Peyer's patch (tissue), 4 donors: ENCODE results near the gene SCRN3. TPM values are rescaled to one million over a fixed set of nuclear protein-coding genes. Genes with fewer than 3 reads are reported as not detected.

Source experiments
- DNase-seq, 3 donors: peaks; one replicate each; pipeline ENCODE4 v3.0.0-alpha.2; 2017 to 2019
- H3K27ac ChIP-seq, 4 donors: fragments of 200-600 bp; sonication (generic); one replicate each; pipeline ENCODE4 v1.5.1; 2016 to 2019
- H3K27me3 ChIP-seq, 2 donors: fragments of 200-600 bp; sonication (generic); one replicate each; pipeline ENCODE4 v1.5.1; 2019
- H3K36me3 ChIP-seq, 3 donors: fragments of 200-600 bp; sonication (generic); one replicate each; pipeline ENCODE4 v1.5.1; 2016 to 2019
- H3K4me1 ChIP-seq, 4 donors: fragments of 200-600 bp; sonication (generic); one replicate each; pipeline ENCODE4 v1.5.1; 2016 to 2019
- H3K4me3 ChIP-seq, 4 donors: fragments of 200-600 bp; sonication (generic); 1 replicate in 3 of 4; 2 replicates in 1 of 4; pipeline ENCODE4 v1.5.1; 2016 to 2019; ENCODE audit warnings: mild to moderate bottlenecking in 1 of 4
- H3K9me3 ChIP-seq, 4 donors: fragments of 200-600 bp; sonication (generic); one replicate each; pipeline ENCODE4 v1.5.1; 2016 to 2019; ENCODE audit warnings: mild to moderate bottlenecking in 1 of 4
- CTCF ChIP-seq, 6 experiments: fragments of 450-650 bp in 4 of 6; fragments of 200-600 bp in 2 of 6; sonication (generic) in 1 of 6; IDR thresholded peaks; one replicate each; pipeline ENCODE4 v1.5.1; 2017 to 2019; ENCODE audit warnings: antibody characterized with exemption in 6 of 6, mild to moderate bottlenecking in 3 of 6, moderate library complexity in 1 of 6
- POLR2A ChIP-seq, 2 donors: fragments of 450-650 bp; IDR thresholded peaks; one replicate each; pipeline ENCODE4 v1.5.1; 2017; ENCODE audit warnings: antibody characterized with exemption in 2 of 2, mild to moderate bottlenecking in 2 of 2, moderate library complexity in 2 of 2
- total RNA-seq, 4 donors: library from RNA; depleted of rRNA; stranded (reverse); fragments of >200 nt; gene quantifications; one replicate each; pipeline ENCODE4 v1.1.0, GENCODE V29; 2016

SCRN3 gene
- total RNA-seq, 4 donors from 2014 or later: 26.4 to 40.9 (median 29.8) TPM

DNA sequence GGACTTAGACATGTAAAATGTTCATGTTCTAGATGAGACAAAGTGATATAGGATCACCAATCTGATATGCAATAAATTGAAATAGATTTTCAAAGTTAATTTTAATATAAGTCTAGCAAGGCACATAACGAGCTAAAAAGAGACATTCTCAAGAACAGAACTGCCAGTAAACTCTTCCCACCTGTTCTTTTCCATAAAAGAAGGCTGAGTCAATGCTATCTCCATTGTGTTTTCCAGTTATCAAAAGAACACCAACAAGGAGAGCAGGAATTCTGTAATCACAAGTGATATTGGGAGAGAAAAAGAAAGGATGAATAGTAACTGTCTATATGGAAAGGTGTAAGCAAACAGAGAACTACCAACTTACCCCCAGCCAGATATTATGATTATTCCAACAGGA lies 65.7 kb downstream of the SCRN3 start:
- Histone ChIP-seq H3K4me1 (no peaks in the 10 kb centered on the region), H3K4me3 (no peak overlapping the region), H3K27me3 (no peaks in the 10 kb centered on the region), H3K36me3 (peaks cover 0 to 4% (median 0%) of the 10 kb centered on the region in 3 donors), H3K9me3 (no peaks in the 10 kb centered on the region), H3K27ac (no peak overlapping the region)
- DNase-seq: no peak
- no peak for TF ChIP-seq CTCF (IDR thresholded peaks at IDR 0.05)
- TF ChIP-seq POLR2A (IDR thresholded peaks at IDR 0.05): no peak

DNA sequence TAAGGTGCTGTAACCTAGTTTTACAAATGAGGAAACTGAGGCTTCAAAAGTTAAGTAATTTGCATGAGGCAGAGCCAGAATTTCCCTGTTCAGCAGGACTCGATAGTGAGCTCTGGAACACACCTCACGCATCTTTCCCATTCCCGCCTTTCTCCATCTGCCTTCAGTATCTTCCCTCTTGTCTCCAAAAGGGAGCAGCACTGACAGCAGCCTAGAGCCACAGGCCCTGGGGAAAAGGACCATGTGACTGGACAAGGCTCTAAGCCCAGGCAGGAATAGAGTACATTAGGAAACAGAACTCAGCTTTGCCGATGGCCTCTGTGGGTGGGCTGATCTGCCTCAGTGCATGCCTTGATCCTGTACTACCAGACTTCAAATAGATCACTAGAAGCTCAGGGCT lies 69.8 kb downstream of the SCRN3 start:
- Histone ChIP-seq H3K27me3 (no peaks in the 10 kb centered on the region), H3K4me3 (no peak overlapping the region), H3K9me3 (no peaks in the 10 kb centered on the region), H3K36me3 (no peaks in the 10 kb centered on the region), H3K4me1 (no peaks in the 10 kb centered on the region), H3K27ac (no peak overlapping the region)
- TF ChIP-seq POLR2A (IDR thresholded peaks at IDR 0.05): no peak
- TF ChIP-seq CTCF (IDR thresholded peaks at IDR 0.05): no peak
- DNase-seq: no peak

DNA sequence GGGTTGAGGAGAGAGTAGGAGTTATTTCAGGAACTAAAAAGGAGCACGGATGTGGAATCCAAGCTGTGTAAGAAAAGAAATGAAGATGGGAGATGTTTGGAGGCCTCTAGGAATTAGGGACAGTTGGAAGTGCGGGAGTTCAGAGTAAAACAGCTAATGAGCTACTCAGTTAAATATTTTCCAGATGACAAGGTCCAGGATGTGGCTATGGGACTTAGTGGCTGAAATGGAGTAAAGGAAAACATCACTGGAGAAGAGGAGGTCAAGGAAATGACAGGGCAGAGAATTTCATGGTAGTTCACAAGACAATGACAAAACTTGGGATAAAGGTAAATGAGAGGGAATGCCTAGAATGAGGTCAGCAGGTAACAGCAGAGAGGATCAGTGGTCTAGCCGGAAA lies 78.3 kb downstream of the SCRN3 start:
- H3K36me3 ChIP-seq: no peaks in the 10 kb centered on the region
- H3K27me3 ChIP-seq: no peaks in the 10 kb centered on the region
- no peak for TF ChIP-seq CTCF (IDR thresholded peaks at IDR 0.05)
- no peak for TF ChIP-seq POLR2A (IDR thresholded peaks at IDR 0.05)
- no peak overlapping the region for H3K4me3 ChIP-seq
- H3K4me1 ChIP-seq: no peaks in the 10 kb centered on the region
- no peak for DNase-seq
- H3K9me3 ChIP-seq: no peaks in the 10 kb centered on the region
- no peak overlapping the region for H3K27ac ChIP-seq

- no peak overlapping the region for H3K4me3 ChIP-seq
- no peak overlapping the region for H3K27ac ChIP-seq
- no peaks in the 10 kb centered on the region for H3K9me3 ChIP-seq
- DNase-seq: no peak
- H3K4me1 ChIP-seq: no peaks in the 10 kb centered on the region
- peaks cover 0 to 8% (median 0%) of the 10 kb centered on the region in 3 donors for H3K36me3 ChIP-seq
- no peaks in the 10 kb centered on the region for H3K27me3 ChIP-seq
- TF ChIP-seq CTCF (IDR thresholded peaks at IDR 0.05) (no peak), POLR2A (IDR thresholded peaks at IDR 0.05) (no peak)
These were observed 82.2 kb downstream of the SCRN3 start for GRCh38 chr2:174477759-174478158.

Other genes starting within 250 kb of the SCRN3 start
- 10 to 100 TPM; 34.0 to 52.8 (median 35.5) TPM for gene OLA1, start 147.2 kb upstream of the SCRN3 start, total RNA-seq
- not detected for gene SP9, start 60.8 kb upstream of the SCRN3 start, total RNA-seq
- gene GPR155, start 91.3 kb downstream of the SCRN3 start, total RNA-seq: 10 to 100 TPM in 1 of 4 donors, 1 to 10 TPM in 3; 1.8 to 48.7 (median 3.2) TPM
- 10 to 100 TPM in 3 of 4 donors, 1 to 10 TPM in 1; 7.4 to 81.7 (median 17.3) TPM for gene WIPF1, start 202.1 kb downstream of the SCRN3 start, total RNA-seq